GM06990 (cell line): Measurements from ENCODE around the gene SPTB.

Experiments used
- DNase-seq: peaks from one replicate; pipeline ENCODE4 v3.0.0-alpha.2; 2011; ENCODE audit not compliant: insufficient read length; ENCODE audit errors: extremely low read depth
- H3K27me3 ChIP-seq: replicated peaks from 2 replicates; pipeline ENCODE4 v1.6.0; 2011; ENCODE audit warnings: low read length; ENCODE audit not compliant: control insufficient read depth, insufficient read depth
- H3K36me3 ChIP-seq: 2 replicates; pipeline ENCODE4 v1.5.1; 2011; ENCODE audit warnings: low read length; ENCODE audit not compliant: control insufficient read depth, insufficient read depth
- H3K4me3 ChIP-seq: replicated peaks from 2 replicates; pipeline ENCODE4 v1.5.1; 2011; ENCODE audit warnings: low read depth, mild to moderate bottlenecking, control low read depth, low read length
- TF ChIP-seq, protein P1 (sequence below): IDR thresholded peaks from 2 replicates; pipeline ENCODE4 v1.5.1; 2011; ENCODE audit warnings: low read length, control low read depth, mild to moderate bottlenecking, inconsistent platforms; ENCODE audit not compliant: insufficient read depth, poor library complexity, severe bottlenecking

The SPTB gene

GRCh38 chr14:64831419-64831818, 48.3 kb downstream of the SPTB start:
- Histone ChIP-seq H3K36me3 (no peaks in the 10 kb centered on the region), H3K27me3 (no peaks in the 10 kb centered on the region; the same call in none of the 2 replicates), H3K4me3 (no peak overlapping the region)
- no peak for DNase-seq
- TF ChIP-seq, protein P1, sequence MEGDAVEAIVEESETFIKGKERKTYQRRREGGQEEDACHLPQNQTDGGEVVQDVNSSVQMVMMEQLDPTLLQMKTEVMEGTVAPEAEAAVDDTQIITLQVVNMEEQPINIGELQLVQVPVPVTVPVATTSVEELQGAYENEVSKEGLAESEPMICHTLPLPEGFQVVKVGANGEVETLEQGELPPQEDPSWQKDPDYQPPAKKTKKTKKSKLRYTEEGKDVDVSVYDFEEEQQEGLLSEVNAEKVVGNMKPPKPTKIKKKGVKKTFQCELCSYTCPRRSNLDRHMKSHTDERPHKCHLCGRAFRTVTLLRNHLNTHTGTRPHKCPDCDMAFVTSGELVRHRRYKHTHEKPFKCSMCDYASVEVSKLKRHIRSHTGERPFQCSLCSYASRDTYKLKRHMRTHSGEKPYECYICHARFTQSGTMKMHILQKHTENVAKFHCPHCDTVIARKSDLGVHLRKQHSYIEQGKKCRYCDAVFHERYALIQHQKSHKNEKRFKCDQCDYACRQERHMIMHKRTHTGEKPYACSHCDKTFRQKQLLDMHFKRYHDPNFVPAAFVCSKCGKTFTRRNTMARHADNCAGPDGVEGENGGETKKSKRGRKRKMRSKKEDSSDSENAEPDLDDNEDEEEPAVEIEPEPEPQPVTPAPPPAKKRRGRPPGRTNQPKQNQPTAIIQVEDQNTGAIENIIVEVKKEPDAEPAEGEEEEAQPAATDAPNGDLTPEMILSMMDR, result no peak

GRCh38 chr14:64830961-64831360, 48.7 kb downstream of the SPTB start:
- TF ChIP-seq, protein P1, result no peak
- Histone ChIP-seq H3K4me3 (no peak overlapping the region), H3K36me3 (no peaks in the 10 kb centered on the region), H3K27me3 (no peaks in the 10 kb centered on the region; the same call in none of the 2 replicates)
- DNase-seq, result no peak

GRCh38 chr14:64828071-64828470, 51.6 kb downstream of the SPTB start:
- no peaks in the 10 kb centered on the region; the same call in none of the 2 replicates for H3K27me3 ChIP-seq
- no peaks in the 10 kb centered on the region for H3K36me3 ChIP-seq
- H3K4me3 ChIP-seq, result no peak overlapping the region
- no peak for DNase-seq
- TF ChIP-seq, protein P1, result no peak

DNA sequence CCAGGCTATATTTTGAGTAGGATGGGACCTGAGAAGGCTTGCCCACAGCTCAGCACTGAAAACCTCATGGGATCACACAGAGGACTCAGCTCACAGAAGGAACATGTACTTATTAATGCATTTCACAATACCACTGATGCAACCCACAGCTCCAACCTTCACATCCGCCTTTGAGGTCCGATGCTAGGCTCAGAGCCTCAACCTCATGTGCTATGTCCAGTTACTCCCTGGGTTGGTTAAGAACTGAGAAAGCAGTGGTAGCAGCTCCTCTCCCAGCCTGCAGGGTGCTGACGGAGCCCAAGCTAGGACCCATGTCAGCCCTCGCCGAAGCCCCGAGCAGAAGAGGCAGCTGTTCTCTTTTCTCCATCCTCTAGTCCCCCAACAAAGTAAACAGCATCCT, 52.9 kb downstream of the SPTB start:
- no peaks in the 10 kb centered on the region for H3K36me3 ChIP-seq
- no peak for DNase-seq
- H3K4me3 ChIP-seq, result no peak overlapping the region
- no peaks in the 10 kb centered on the region; the same call in none of the 2 replicates for H3K27me3 ChIP-seq
- TF ChIP-seq, protein P1, result no peak

DNA sequence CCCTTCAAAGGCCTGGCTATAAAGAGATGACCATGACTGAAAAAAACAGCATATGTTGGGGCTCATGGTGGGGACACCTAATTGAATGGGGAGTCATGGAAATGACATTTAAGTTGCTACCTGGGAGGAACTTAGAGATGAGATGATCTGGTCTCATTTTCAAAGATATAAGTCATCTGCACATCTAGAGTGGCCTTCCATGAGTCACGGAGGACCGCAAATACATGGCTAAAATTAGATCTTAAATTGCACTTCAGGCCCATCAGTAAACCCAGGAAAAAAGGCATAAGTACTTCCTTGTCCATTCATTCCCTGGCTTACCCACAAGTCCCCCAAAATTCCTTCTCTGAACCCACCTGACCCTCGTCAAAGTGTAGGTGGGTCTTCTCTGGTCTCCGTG, 53.4 kb downstream of the SPTB start:
- no peak for DNase-seq
- Histone ChIP-seq H3K36me3 (no peaks in the 10 kb centered on the region), H3K27me3 (no peaks in the 10 kb centered on the region; the same call in none of the 2 replicates), H3K4me3 (no peak overlapping the region)
- TF ChIP-seq, protein P1, result no peak

DNA sequence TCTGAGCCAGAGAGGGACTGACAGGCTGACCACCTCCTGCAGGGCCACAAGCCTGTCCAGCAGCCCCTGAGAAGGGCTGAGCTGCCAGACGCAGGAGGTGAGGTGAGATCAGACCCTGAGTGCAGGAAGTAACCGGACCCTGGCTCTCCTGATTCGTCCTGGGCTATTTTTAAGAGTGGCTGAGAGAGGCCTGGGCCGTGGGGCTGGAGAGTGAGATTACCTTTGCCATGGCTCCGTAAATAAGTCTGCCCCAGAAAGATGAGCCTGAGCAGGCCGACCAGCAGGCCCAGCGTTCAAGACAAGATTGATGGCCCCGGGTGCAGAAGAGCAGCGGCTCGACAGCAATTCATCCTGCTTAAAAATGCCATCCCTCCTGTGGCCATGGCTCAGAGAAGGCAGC, 54.2 kb downstream of the SPTB start:
- no peak for DNase-seq
- H3K36me3 ChIP-seq, result no peaks in the 10 kb centered on the region
- TF ChIP-seq, protein P1, result no peak
- H3K4me3 ChIP-seq, result no peak overlapping the region
- H3K27me3 ChIP-seq, result no peaks in the 10 kb centered on the region; the same call in none of the 2 replicates
